Caki2 (cell line): Measurements from ENCODE around the gene NFKB1. TPM values are rescaled to one million over a fixed set of nuclear protein-coding genes. Genes with fewer than 3 reads are reported as not detected.
"Not testable (repeated sequence)": the region's sequence is repeated elsewhere in the genome, so short reads cannot be mapped to it uniquely, and the experiment has no call there.

ENCODE experiments used
- DNase-seq: peaks from one replicate; pipeline ENCODE4 v3.0.0-alpha.2; 2015; ENCODE audit warnings: low read depth
- in situ Hi-C: cut with HindIII; loops from 2 replicates; pipeline ENCODE4 v1.10.0; 2016; ENCODE audit warnings: low sequenced_read_pairs, low pct_unique_long_range_greater_than_20kb, mixed read lengths
- total RNA-seq: library from RNA; depleted of rRNA; stranded (reverse); fragments of >200 nt; shearing (Covaris generic); gene quantifications from 2 replicates; pipeline ENCODE4 v1.2.3, GENCODE V29; 2014; ENCODE audit warnings: low replicate concordance; rRNA removed

Gene NFKB1
- 21.0 and 29.6 TPM in 2 replicates for total RNA-seq

- DNase-seq: peak; percentile 70
- in situ Hi-C loops: no loop called here
Observed at GRCh38 chr4:102500696-102501446, at the start of gene NFKB1. TSS of gene NFKB1 (plus strand) at chr4:102501359. CDS start at chr4:102525519, 24,160 bp downstream.

- in situ Hi-C loops: no loop called here
- no peak for DNase-seq
Observed at GRCh38 chr4:102452854-102453253, 48.3 kb upstream of the NFKB1 start.

GRCh38 chr4:102453827-102454226, 47.3 kb upstream of the NFKB1 start:
- in situ Hi-C loops: no loop called here

GRCh38 chr4:102454268-102454667, 46.9 kb upstream of the NFKB1 start:
- in situ Hi-C loops: no loop called here
- no peak for DNase-seq

More at GRCh38 chr4:102453827-102454226, 47.3 kb upstream of the NFKB1 start:
- no peak for DNase-seq

GRCh38 chr4:102454981-102455685, 46.0 kb upstream of the NFKB1 start:
- in situ Hi-C loops: no loop called here
- DNase-seq: no peak

GRCh38 chr4:102455750-102456149, 45.4 kb upstream of the NFKB1 start:
- in situ Hi-C loops: no loop called here
- DNase-seq: no peak

GRCh38 chr4:102466298-102466697, 34.9 kb upstream of the NFKB1 start:
- in situ Hi-C loops: no loop called here
- no peak for DNase-seq

- in situ Hi-C loops: no loop called here
- DNase-seq: no peak
Observed at GRCh38 chr4:102469806-102470205, 31.4 kb upstream of the NFKB1 start.

- in situ Hi-C loops: no loop called here
- DNase-seq: no peak
Observed at GRCh38 chr4:102472441-102473013, 28.6 kb upstream of the NFKB1 start.

- DNase-seq: no peak
- in situ Hi-C loops: no loop called here
Observed at GRCh38 chr4:102473476-102473875, 27.7 kb upstream of the NFKB1 start.

- DNase-seq: no peak
Observed at GRCh38 chr4:102474736-102475504, 26.2 kb upstream of the NFKB1 start.

GRCh38 chr4:102477657-102478056, 23.5 kb upstream of the NFKB1 start:
- DNase-seq: no peak
- in situ Hi-C loops: no loop called here

More at GRCh38 chr4:102474736-102475504, 26.2 kb upstream of the NFKB1 start:
- in situ Hi-C loops: no loop called here

- in situ Hi-C loops: no loop called here
Observed at GRCh38 chr4:102478186-102478585, 23.0 kb upstream of the NFKB1 start.

GRCh38 chr4:102479832-102480231, 21.3 kb upstream of the NFKB1 start:
- DNase-seq, in situ Hi-C loops: not testable (repeated sequence)

More at GRCh38 chr4:102478186-102478585, 23.0 kb upstream of the NFKB1 start:
- DNase-seq: no peak

GRCh38 chr4:102483120-102483519, 18.0 kb upstream of the NFKB1 start:
- no peak for DNase-seq
- in situ Hi-C loops: no loop called here

GRCh38 chr4:102483990-102484692, 17.0 kb upstream of the NFKB1 start:
- in situ Hi-C loops, DNase-seq: not testable (repeated sequence)

GRCh38 chr4:102492531-102493241, 8.5 kb upstream of the NFKB1 start:
- DNase-seq: no peak
- in situ Hi-C loops: no loop called here
